ENCODE measurements around the gene PARVB.

Gene PARVB

DNA sequence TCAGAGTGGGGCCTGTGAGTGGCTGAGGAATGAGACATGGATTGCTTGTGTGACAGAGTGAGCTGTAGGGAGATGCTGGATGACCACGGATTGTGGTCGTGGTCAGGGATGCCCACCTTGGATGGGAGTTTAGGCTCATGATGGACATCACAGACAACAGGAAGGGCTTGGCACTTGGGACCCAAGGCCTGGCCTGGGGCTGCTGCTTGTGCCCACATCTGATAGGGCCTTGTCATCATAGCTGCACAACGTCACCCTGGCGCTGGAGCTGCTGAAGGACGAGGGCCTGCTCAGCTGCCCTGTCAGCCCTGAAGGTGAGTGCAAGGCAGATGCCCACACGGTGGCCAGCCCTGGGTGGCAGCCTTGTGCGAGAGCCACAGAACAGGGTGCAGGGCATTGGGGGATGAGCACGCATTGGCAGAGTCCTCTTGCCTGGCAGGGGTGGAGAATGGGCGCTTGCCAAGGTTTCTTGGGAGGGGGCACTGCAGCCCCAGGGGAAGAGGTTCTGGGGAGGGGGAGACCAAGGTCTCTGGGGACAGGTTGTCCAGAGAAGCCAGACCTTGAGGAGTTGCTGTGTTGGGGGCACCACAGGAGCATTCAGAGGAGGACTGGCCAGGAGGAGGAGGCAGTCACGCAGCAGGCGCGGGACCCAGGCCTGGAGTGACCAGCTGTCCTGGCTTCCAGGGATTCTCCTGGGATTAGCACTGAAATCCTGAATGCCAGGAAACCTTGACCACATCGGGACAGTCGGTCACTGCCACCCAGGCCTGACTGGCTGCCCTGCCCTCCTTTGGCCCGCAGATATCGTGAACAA lies 181.6 kb downstream of the PARVB start:
- Histone ChIP-seq H3K4me3 (no peak overlapping the region), H3K27ac (no peak overlapping the region)
- no peak for DNase-seq (ENCODE audit: low spot score)
- TF ChIP-seq, protein P1, sequence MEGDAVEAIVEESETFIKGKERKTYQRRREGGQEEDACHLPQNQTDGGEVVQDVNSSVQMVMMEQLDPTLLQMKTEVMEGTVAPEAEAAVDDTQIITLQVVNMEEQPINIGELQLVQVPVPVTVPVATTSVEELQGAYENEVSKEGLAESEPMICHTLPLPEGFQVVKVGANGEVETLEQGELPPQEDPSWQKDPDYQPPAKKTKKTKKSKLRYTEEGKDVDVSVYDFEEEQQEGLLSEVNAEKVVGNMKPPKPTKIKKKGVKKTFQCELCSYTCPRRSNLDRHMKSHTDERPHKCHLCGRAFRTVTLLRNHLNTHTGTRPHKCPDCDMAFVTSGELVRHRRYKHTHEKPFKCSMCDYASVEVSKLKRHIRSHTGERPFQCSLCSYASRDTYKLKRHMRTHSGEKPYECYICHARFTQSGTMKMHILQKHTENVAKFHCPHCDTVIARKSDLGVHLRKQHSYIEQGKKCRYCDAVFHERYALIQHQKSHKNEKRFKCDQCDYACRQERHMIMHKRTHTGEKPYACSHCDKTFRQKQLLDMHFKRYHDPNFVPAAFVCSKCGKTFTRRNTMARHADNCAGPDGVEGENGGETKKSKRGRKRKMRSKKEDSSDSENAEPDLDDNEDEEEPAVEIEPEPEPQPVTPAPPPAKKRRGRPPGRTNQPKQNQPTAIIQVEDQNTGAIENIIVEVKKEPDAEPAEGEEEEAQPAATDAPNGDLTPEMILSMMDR (IDR thresholded peaks at IDR 0.05), result no peak

DNA sequence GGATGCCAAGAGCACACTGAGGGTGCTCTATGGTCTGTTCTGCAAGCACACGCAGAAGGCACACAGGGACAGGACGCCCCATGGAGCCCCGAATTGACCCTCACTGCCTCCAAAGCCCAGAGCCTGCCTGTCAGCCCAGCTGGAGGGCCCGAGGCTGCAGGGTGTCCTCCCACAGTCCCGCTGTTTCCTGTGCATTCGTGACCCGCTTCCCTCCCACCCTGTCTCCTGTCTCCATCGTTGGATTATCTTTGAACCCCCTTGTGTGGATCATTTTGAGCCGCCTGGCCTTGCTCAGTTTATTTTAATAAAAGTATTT lies 182.2 kb downstream of the PARVB start:
- Histone ChIP-seq H3K27ac (no peak overlapping the region), H3K4me3 (no peak overlapping the region)
- TF ChIP-seq, protein P1 (IDR thresholded peaks at IDR 0.05), result no peak
- DNase-seq (ENCODE audit: low spot score), result no peak

DNA sequence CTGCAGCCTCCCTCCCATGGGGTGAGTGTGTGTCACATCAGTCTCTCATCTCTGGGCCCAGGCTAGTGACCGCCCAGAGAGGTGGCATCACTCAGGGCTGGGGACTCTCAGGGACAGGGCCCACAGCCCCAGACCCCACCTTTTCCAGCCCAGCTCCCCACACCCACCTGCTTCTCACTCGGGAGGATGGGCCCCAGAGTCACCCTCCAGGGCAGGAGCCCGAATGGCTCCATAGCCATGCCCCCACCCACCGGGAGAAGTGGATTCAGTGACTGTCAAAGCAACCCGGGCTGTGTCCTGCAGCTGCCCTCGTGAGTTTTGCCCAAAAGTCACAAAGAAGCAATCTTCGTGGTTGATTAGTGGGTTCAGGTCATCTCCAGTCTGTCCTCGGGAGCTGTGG lies 182.6 kb downstream of the PARVB start:
- Histone ChIP-seq H3K4me3 (no peak overlapping the region), H3K27ac (no peak overlapping the region)
- TF ChIP-seq, protein P1 (IDR thresholded peaks at IDR 0.05), result no peak
- no peak for DNase-seq (ENCODE audit: low spot score)

DNA sequence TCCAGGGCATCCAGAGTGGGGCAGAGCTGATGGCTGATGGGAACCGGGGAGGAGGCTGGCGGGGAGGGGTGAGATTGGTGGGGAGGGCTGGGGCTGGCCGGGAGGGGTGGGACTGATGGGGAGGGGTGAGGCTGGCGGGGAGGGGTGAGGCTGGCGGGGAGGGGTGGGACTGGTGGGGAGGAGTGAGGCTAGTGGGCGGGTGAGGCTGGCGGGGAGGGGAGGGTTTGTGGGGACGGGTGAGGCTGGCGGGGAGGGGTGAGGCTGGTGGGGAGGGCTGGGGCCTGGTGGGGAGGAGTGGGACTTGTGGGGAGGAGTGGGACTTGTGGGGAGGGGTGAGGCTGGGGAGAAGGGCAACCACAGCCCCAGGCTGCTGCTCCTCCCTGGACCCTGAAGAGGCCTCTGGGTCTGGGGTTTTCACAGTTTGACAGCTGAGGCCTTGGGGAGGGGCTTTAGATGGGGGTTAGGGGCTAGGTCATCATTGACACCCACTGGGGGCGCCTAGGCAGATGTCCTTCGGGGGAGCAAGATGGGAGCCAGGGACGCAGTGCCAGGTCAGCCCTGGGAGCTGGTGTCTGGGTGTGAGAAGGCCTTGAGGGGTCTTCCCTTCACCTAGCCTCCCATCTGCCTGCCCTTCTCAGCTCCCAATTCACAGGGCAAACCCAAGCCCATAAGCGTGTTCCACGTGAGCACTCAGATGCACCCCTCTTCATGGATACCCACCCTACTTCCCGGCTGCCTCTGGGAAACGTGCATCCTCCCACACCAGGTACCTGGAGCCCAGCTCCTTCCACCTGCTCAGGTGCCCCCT lies 183.3 kb downstream of the PARVB start:
- DNase-seq (ENCODE audit: low spot score), result no peak
- Histone ChIP-seq H3K4me3 (no peak overlapping the region), H3K27ac (no peak overlapping the region)
- TF ChIP-seq, protein P1 (IDR thresholded peaks at IDR 0.05), result no peak

DNA sequence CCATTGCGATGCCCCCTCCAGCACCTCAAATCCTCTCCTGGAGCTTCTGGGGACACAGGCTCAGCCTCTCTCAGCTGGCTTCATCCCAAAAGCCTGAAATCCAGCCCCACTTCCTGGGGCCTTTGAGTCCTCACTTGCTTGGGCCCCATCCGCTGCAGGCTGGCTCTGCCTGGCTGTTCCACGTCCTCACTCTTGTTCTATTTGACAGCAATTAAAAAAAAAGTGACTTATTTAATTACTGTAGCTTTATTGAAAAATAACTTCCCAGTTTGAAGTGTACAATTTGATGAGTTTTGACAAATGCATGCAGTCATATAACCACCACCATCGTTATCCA lies 183.8 kb downstream of the PARVB start:
- Histone ChIP-seq H3K27ac (no peak overlapping the region), H3K4me3 (no peak overlapping the region)
- DNase-seq (ENCODE audit: low spot score), result peak; percentile 52
- TF ChIP-seq, protein P1 (IDR thresholded peaks at IDR 0.05), result no peak

DNA sequence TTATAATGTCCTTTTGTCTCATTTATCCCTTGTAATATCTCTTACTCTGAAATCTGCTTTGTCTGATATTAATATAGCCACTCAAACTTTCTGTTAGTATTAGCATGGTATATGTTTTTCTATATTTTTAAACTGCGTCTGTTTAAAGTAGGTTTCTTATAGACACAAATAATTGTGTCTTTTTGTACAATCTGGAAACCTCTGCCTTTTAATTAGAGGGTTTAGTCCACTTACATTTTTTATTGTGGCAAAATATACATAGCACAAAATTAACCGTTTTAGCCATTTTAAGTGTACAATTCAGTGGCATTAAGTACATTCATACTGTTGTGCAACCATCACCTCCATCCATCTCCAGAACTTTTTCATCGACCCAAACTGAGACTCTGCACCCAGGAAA lies 185.2 kb downstream of the PARVB start:
- no peak overlapping the region for H3K4me3 ChIP-seq
- H3K27ac ChIP-seq, result no peak overlapping the region
- no peak for DNase-seq (ENCODE audit: low spot score)
- TF ChIP-seq, protein P1 (IDR thresholded peaks at IDR 0.05), result no peak

DNA sequence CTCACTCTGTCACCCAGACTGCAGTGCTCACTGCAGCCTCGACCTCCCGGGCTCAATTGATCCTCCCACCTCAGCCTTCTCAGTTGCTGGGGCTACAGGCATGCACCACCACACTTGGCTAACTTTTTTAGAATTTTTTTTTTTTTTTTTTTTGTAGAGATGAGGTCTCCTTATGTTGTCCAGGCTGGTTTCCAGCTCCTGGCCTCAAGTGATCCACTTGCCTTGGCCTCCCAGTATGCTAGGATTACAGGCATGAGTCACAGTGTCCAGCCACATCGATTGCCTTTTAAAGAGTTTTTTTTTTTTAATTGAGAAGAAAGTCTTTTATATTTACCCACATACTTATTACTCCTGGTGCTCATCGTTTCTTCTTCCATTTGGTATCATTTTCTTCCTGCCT lies 186.6 kb downstream of the PARVB start:
- no peak overlapping the region for H3K27ac ChIP-seq
- peak; percentile 9 for DNase-seq (ENCODE audit: low spot score)
- TF ChIP-seq, protein P1 (IDR thresholded peaks at IDR 0.05), result no peak
- no peak overlapping the region for H3K4me3 ChIP-seq
